ENCODE data around the gene NEK9.

NEK9 gene

GRCh38 chr14:75067212-75067611 is 59.6 kb downstream of the NEK9 start:
- no peak overlapping the region for H3K9ac ChIP-seq
- H4K20me1 ChIP-seq (ENCODE audit: insufficient read depth): no peaks in the 10 kb centered on the region
- peaks cover 9% of the 10 kb centered on the region for H3K4me1 ChIP-seq (ENCODE audit: low read depth, poor library complexity, severe bottlenecking)
- H3K27me3 ChIP-seq (ENCODE audit: insufficient read depth, low read depth): no peaks in the 10 kb centered on the region
- peak overlapping the region; percentile 79; the same call in 1 of the 2 replicates for H3K4me2 ChIP-seq
- no peak overlapping the region for H3K27ac ChIP-seq
- H2AFZ ChIP-seq (ENCODE audit: low read depth): no peak overlapping the region
- peaks cover 13% of the 10 kb centered on the region; the same call in 1 of the 2 replicates for H3K79me2 ChIP-seq (ENCODE audit: insufficient read depth, low read depth)
- H3K36me3 ChIP-seq (ENCODE audit: insufficient read depth): no peaks in the 10 kb centered on the region
- TF ChIP-seq, protein P1, sequence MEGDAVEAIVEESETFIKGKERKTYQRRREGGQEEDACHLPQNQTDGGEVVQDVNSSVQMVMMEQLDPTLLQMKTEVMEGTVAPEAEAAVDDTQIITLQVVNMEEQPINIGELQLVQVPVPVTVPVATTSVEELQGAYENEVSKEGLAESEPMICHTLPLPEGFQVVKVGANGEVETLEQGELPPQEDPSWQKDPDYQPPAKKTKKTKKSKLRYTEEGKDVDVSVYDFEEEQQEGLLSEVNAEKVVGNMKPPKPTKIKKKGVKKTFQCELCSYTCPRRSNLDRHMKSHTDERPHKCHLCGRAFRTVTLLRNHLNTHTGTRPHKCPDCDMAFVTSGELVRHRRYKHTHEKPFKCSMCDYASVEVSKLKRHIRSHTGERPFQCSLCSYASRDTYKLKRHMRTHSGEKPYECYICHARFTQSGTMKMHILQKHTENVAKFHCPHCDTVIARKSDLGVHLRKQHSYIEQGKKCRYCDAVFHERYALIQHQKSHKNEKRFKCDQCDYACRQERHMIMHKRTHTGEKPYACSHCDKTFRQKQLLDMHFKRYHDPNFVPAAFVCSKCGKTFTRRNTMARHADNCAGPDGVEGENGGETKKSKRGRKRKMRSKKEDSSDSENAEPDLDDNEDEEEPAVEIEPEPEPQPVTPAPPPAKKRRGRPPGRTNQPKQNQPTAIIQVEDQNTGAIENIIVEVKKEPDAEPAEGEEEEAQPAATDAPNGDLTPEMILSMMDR (conservative IDR thresholded peaks at IDR 0.05; ENCODE audit: low read depth, low read length): no peak
- no peak overlapping the region for H3K4me3 ChIP-seq (IDR thresholded peaks at IDR 0.05; ENCODE audit: insufficient read depth, low read depth, low read length)

GRCh38 chr14:75066691-75067090 is 60.2 kb downstream of the NEK9 start:
- Histone ChIP-seq H3K4me2 (no peak overlapping the region), H2AFZ (ENCODE audit: low read depth) (no peak overlapping the region), H4K20me1 (ENCODE audit: insufficient read depth) (no peaks in the 10 kb centered on the region), H3K4me3 (IDR thresholded peaks at IDR 0.05; ENCODE audit: insufficient read depth, low read depth, low read length) (no peak overlapping the region), H3K9ac (no peak overlapping the region), H3K79me2 (ENCODE audit: insufficient read depth, low read depth) (peaks cover 13% of the 10 kb centered on the region; the same call in 1 of the 2 replicates), H3K36me3 (ENCODE audit: insufficient read depth) (no peaks in the 10 kb centered on the region), H3K4me1 (ENCODE audit: low read depth, poor library complexity, severe bottlenecking) (peaks cover 9% of the 10 kb centered on the region), H3K27ac (no peak overlapping the region), H3K27me3 (ENCODE audit: insufficient read depth, low read depth) (no peaks in the 10 kb centered on the region)
- TF ChIP-seq, protein P1 (conservative IDR thresholded peaks at IDR 0.05; ENCODE audit: low read depth, low read length): no peak

DNA sequence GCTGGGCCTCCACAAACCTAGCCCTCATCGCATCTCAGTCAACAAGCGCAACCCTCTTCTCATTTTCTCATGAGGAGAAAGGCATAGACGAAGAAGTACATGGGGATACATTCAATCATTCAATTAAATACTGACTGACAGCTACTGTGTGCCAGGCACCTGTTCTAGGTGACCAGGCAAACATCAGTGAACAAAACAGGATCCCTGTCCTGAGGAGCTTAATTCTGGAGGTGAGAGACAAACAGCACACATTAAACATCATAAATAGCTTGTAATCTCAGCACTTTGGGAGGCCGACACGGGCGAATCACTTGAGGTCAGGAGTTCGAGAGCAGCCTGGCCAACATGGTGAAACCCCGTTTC is 62.7 kb downstream of the NEK9 start:
- Histone ChIP-seq H3K36me3 (ENCODE audit: insufficient read depth) (no peaks in the 10 kb centered on the region), H3K27me3 (ENCODE audit: insufficient read depth, low read depth) (no peaks in the 10 kb centered on the region), H3K4me3 (IDR thresholded peaks at IDR 0.05; ENCODE audit: insufficient read depth, low read depth, low read length) (no peak overlapping the region), H3K9ac (peak overlapping the region; percentile 39; the same call in 1 of the 2 replicates), H3K27ac (no peak overlapping the region), H3K4me1 (ENCODE audit: low read depth, poor library complexity, severe bottlenecking) (peaks cover 9% of the 10 kb centered on the region), H4K20me1 (ENCODE audit: insufficient read depth) (no peaks in the 10 kb centered on the region), H3K79me2 (ENCODE audit: insufficient read depth, low read depth) (peaks cover 13% of the 10 kb centered on the region; the same call in 1 of the 2 replicates), H2AFZ (ENCODE audit: low read depth) (peak overlapping the region; percentile 58), H3K4me2 (peak overlapping the region; percentile 63; the same call in 1 of the 2 replicates)
- TF ChIP-seq, protein P1 (conservative IDR thresholded peaks at IDR 0.05; ENCODE audit: low read depth, low read length): no peak

DNA sequence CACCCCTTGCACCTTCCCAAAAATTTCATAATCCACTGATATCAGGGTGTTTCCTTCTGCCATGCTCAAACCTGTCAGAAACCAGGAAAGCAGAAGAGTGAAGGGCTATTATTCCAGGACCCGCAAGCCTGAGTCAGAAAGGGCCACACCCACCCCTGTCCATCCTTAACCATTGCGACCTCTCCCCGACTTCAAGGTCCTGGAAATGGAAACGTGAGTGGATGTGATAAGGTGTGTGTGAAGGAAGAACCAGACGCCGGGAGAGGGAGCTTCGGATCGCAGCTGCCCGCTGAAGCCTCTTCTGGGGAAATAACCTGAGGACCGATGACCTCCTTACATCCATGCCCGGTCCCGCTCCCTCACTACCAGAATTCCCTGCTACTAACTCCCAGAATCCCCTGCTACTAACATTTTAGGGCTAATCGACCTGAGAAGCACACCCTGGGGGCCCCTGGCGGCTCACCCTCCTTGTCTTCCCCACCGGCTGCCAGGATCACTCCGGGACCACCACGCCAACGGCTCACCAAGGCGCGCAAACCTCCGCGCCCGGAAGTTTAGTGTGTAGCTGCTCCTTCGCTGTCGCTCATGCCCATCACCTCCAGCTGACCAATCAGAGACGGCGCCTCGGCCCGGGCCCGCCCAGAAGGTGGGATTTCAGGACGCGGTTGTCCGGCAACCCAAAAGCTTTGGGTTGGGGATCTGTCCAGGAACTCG is 63.2 kb downstream of the NEK9 start, which contains the start of gene ACYP1:
ACYP1 (minus strand) TSS at position 534 of the 714 bp plus-strand sequence; CDS start at position 63, 471 bp downstream.
- H3K9ac ChIP-seq: peak within 1 kb of the TSS; percentile 39; the same call in 1 of the 2 replicates
- no peak within 1 kb of the TSS for H3K4me3 ChIP-seq (IDR thresholded peaks at IDR 0.05; ENCODE audit: insufficient read depth, low read depth, low read length)
- no peaks in the 10 kb centered on the region for H3K36me3 ChIP-seq (ENCODE audit: insufficient read depth)
- TF ChIP-seq, protein P1 (conservative IDR thresholded peaks at IDR 0.05; ENCODE audit: low read depth, low read length): no peak
- H2AFZ ChIP-seq (ENCODE audit: low read depth): peak within 1 kb of the TSS; percentile 58
- H3K79me2 ChIP-seq (ENCODE audit: insufficient read depth, low read depth): peaks cover 13% of the 10 kb centered on the region; the same call in 1 of the 2 replicates
- peaks cover 9% of the 10 kb centered on the region for H3K4me1 ChIP-seq (ENCODE audit: low read depth, poor library complexity, severe bottlenecking)
- H3K4me2 ChIP-seq: peak within 1 kb of the TSS; percentile 63
- H3K27ac ChIP-seq: no peak within 1 kb of the TSS
- no peaks in the 10 kb centered on the region for H3K27me3 ChIP-seq (ENCODE audit: insufficient read depth, low read depth)
- H4K20me1 ChIP-seq (ENCODE audit: insufficient read depth): no peaks in the 10 kb centered on the region

All from KMS-11 (cell line).